ENCODE data around the gene COL24A1.

COL24A1 gene

DNA sequence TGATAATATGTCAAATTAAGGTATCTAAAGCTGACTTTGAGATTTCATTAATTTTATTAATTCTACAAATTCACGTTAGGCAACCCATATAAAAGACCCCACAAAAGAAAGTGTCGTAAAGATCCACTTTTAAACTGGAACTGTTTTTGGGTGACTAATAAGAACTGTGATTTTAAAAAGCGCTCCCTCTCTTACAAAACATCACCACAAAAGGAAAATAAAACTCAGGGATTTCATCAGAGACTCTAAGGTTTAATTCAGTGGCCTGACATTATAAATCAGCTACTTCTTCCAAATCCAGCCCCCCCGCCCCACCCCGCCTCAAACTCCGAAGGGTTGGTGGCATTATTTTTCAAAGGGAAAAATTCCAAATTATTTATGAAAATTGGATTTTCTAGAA lies 2.7 kb downstream of the COL24A1 start:
- no CpG with 5 or more reads among the region's 6 CpGs for WGBS (ENCODE audit: extremely low coverage, insufficient coverage, insufficient read length)
- Histone ChIP-seq H2AFZ (ENCODE audit: insufficient read depth, low read length, poor library complexity) (no peak overlapping the region), H3K18ac (ENCODE audit: low read length) (no peak overlapping the region)

DNA sequence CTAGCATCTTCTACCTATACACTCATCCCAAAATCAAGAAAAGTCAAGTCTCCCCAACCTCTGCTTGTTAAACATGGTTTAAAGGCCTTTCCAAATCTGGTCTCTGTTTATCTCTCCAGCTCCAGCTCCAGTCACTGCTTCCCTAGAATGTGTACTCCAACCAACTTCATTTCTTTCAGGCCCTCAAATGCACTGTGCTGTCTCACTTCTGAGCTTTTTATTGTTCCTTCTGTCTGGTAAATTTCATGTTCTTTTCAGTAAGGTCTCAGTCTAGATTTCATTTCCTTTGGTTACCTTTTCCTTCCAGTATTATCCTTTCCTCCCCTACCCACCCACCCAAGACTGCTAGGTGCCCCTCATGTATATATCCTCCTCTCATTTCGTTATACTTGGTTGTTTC lies 3.7 kb downstream of the COL24A1 start:
- WGBS (ENCODE audit: extremely low coverage, insufficient coverage, insufficient read length) = no CpG with 5 or more reads among the region's 1 CpG
- Histone ChIP-seq H4K8ac (ENCODE audit: low read depth, low read length) (no peak overlapping the region), H3K23ac (ENCODE audit: low read length) (no peak overlapping the region), H2BK5ac (ENCODE audit: low read depth, low read length, poor library complexity) (no peak overlapping the region), H3K14ac (ENCODE audit: low read length) (no peak overlapping the region), H4K91ac (ENCODE audit: low read depth, low read length) (no peak overlapping the region), H3K9me3 (ENCODE audit: insufficient read depth, low read depth, low read length) (no peaks in the 10 kb centered on the region), H3K4me1 (ENCODE audit: control insufficient read depth in 1 of 2, insufficient read depth in 2 of 2, low read length in 2 of 2) (peaks cover 25% of the 10 kb centered on the region in 2 experiments), H2AK5ac (ENCODE audit: low read length) (no peak overlapping the region), H3K27me3 (ENCODE audit: insufficient read depth, low read length) (peaks cover 21% of the 10 kb centered on the region), H3K36me3 (ENCODE audit: control insufficient read depth in 1 of 2, insufficient read depth in 2 of 2, low read length in 2 of 2) (no peaks in the 10 kb centered on the region), H2AFZ (ENCODE audit: insufficient read depth, low read length, poor library complexity) (no peak overlapping the region), H3K4me2 (ENCODE audit: low read length) (no peak overlapping the region), H3K79me1 (ENCODE audit: low read length) (peaks cover 5% of the 10 kb centered on the region), H3K9ac (ENCODE audit: low read length) (no peak overlapping the region), H3K4ac (ENCODE audit: low read depth, low read length) (no peak overlapping the region), H3K18ac (ENCODE audit: low read length) (no peak overlapping the region), H3K27ac (ENCODE audit: low read depth, low read length) (no peak overlapping the region), H2BK12ac (ENCODE audit: low read length) (no peak overlapping the region), H2BK120ac (ENCODE audit: insufficient read depth, low read length, poor library complexity) (no peak overlapping the region), H4K12ac (ENCODE audit: low read depth, low read length) (no peak overlapping the region), H3K4me3 (ENCODE audit: low read depth, low read length) (no peak overlapping the region), H3K79me2 (ENCODE audit: control insufficient read depth, insufficient read depth, low read length, poor library complexity) (no peaks in the 10 kb centered on the region)
- no peak for DNase-seq

More for the DNA sequence above, 2.7 kb downstream of the COL24A1 start:
- H3K4ac ChIP-seq (ENCODE audit: low read depth, low read length) = no peak overlapping the region
- H4K12ac ChIP-seq (ENCODE audit: low read depth, low read length) = no peak overlapping the region
- no peak overlapping the region for H3K4me2 ChIP-seq (ENCODE audit: low read length)
- peaks cover 25% of the 10 kb centered on the region in 2 experiments for H3K4me1 ChIP-seq (ENCODE audit: control insufficient read depth in 1 of 2, insufficient read depth in 2 of 2, low read length in 2 of 2)
- no peak overlapping the region for H4K8ac ChIP-seq (ENCODE audit: low read depth, low read length)
- no peak overlapping the region for H2BK120ac ChIP-seq (ENCODE audit: insufficient read depth, low read length, poor library complexity)
- no peak for DNase-seq
- no peaks in the 10 kb centered on the region for H3K9me3 ChIP-seq (ENCODE audit: insufficient read depth, low read depth, low read length)
- no peak overlapping the region for H2BK12ac ChIP-seq (ENCODE audit: low read length)
- peaks cover 21% of the 10 kb centered on the region for H3K27me3 ChIP-seq (ENCODE audit: insufficient read depth, low read length)
- no peak overlapping the region for H3K14ac ChIP-seq (ENCODE audit: low read length)
- H3K36me3 ChIP-seq (ENCODE audit: control insufficient read depth in 1 of 2, insufficient read depth in 2 of 2, low read length in 2 of 2) = no peaks in the 10 kb centered on the region
- H3K4me3 ChIP-seq (ENCODE audit: low read depth, low read length) = no peak overlapping the region
- H2AK5ac ChIP-seq (ENCODE audit: low read length) = no peak overlapping the region
- no peak overlapping the region for H3K27ac ChIP-seq (ENCODE audit: low read depth, low read length)
- H4K91ac ChIP-seq (ENCODE audit: low read depth, low read length) = no peak overlapping the region
- H3K79me1 ChIP-seq (ENCODE audit: low read length) = peaks cover 5% of the 10 kb centered on the region
- H2BK5ac ChIP-seq (ENCODE audit: low read depth, low read length, poor library complexity) = no peak overlapping the region
- H3K79me2 ChIP-seq (ENCODE audit: control insufficient read depth, insufficient read depth, low read length, poor library complexity) = no peaks in the 10 kb centered on the region
- H3K9ac ChIP-seq (ENCODE audit: low read length) = no peak overlapping the region
- no peak overlapping the region for H3K23ac ChIP-seq (ENCODE audit: low read length)

GRCh38 chr1:86151427-86151826 lies 5.1 kb downstream of the COL24A1 start:
- H3K27ac ChIP-seq (ENCODE audit: low read depth, low read length) = no peak overlapping the region
- H3K4ac ChIP-seq (ENCODE audit: low read depth, low read length) = no peak overlapping the region
- H3K4me2 ChIP-seq (ENCODE audit: low read length) = no peak overlapping the region
- no peak overlapping the region for H2BK5ac ChIP-seq (ENCODE audit: low read depth, low read length, poor library complexity)
- H3K36me3 ChIP-seq (ENCODE audit: control insufficient read depth in 1 of 2, insufficient read depth in 2 of 2, low read length in 2 of 2) = no peaks in the 10 kb centered on the region
- peak in 1 of 2 donors; percentile 16 for DNase-seq
- H3K79me1 ChIP-seq (ENCODE audit: low read length) = peaks cover 5% of the 10 kb centered on the region
- no peak overlapping the region for H2AFZ ChIP-seq (ENCODE audit: insufficient read depth, low read length, poor library complexity)
- H3K4me1 ChIP-seq (ENCODE audit: control insufficient read depth in 1 of 2, insufficient read depth in 2 of 2, low read length in 2 of 2) = peaks cover 20 to 22% of the 10 kb centered on the region in 2 experiments
- no peaks in the 10 kb centered on the region for H3K79me2 ChIP-seq (ENCODE audit: control insufficient read depth, insufficient read depth, low read length, poor library complexity)
- H4K91ac ChIP-seq (ENCODE audit: low read depth, low read length) = no peak overlapping the region
- H2BK12ac ChIP-seq (ENCODE audit: low read length) = no peak overlapping the region
- H2BK120ac ChIP-seq (ENCODE audit: insufficient read depth, low read length, poor library complexity) = no peak overlapping the region
- peaks cover 14% of the 10 kb centered on the region for H3K27me3 ChIP-seq (ENCODE audit: insufficient read depth, low read length)
- H3K4me3 ChIP-seq (ENCODE audit: low read depth, low read length) = no peak overlapping the region
- H3K9me3 ChIP-seq (ENCODE audit: insufficient read depth, low read depth, low read length) = no peaks in the 10 kb centered on the region
- H3K14ac ChIP-seq (ENCODE audit: low read length) = no peak overlapping the region
- no peak overlapping the region for H4K12ac ChIP-seq (ENCODE audit: low read depth, low read length)
- no peak overlapping the region for H2AK5ac ChIP-seq (ENCODE audit: low read length)
- no peak overlapping the region for H4K8ac ChIP-seq (ENCODE audit: low read depth, low read length)
- no peak overlapping the region for H3K23ac ChIP-seq (ENCODE audit: low read length)
- no peak overlapping the region for H3K18ac ChIP-seq (ENCODE audit: low read length)
- no CpG with 5 or more reads among the region's 2 CpGs for WGBS (ENCODE audit: extremely low coverage, insufficient coverage, insufficient read length)
- no peak overlapping the region for H3K9ac ChIP-seq (ENCODE audit: low read length)

DNA sequence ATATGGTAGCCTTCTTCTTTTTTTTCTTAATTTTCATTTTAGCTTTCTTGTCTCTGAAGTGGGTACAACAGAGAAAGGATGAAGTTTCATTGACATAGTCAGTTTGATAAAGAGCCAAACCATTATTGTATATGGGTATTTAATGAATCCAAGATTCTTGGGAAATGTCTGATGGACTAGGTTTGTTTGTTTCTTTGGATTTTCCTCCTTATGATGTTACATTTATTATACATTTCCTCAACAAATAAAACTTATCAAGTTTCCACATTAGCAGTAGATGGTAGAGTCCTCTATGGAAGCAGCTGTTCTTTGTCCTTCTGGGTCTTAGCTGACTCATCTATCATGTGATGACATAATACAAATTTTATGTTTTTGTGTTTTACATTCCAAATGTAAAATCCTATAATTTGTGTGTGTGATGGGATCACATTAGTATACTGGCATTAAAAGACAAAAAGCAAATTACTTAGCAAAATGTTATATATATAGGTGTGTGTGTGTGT lies 6.0 kb downstream of the COL24A1 start:
- no peak overlapping the region for H3K4ac ChIP-seq (ENCODE audit: low read depth, low read length)
- H3K79me2 ChIP-seq (ENCODE audit: control insufficient read depth, insufficient read depth, low read length, poor library complexity) = no peaks in the 10 kb centered on the region
- H3K4me3 ChIP-seq (ENCODE audit: low read depth, low read length) = no peak overlapping the region
- no peak overlapping the region for H2AK5ac ChIP-seq (ENCODE audit: low read length)
- H3K4me2 ChIP-seq (ENCODE audit: low read length) = no peak overlapping the region
- peaks cover 6% of the 10 kb centered on the region for H3K27me3 ChIP-seq (ENCODE audit: insufficient read depth, low read length)
- H3K79me1 ChIP-seq (ENCODE audit: low read length) = peaks cover 5% of the 10 kb centered on the region
- H3K9me3 ChIP-seq (ENCODE audit: insufficient read depth, low read depth, low read length) = no peaks in the 10 kb centered on the region
- H2BK12ac ChIP-seq (ENCODE audit: low read length) = no peak overlapping the region
- H3K9ac ChIP-seq (ENCODE audit: low read length) = no peak overlapping the region
- no peak overlapping the region for H4K91ac ChIP-seq (ENCODE audit: low read depth, low read length)
- no peak for DNase-seq
- H3K4me1 ChIP-seq (ENCODE audit: control insufficient read depth in 1 of 2, insufficient read depth in 2 of 2, low read length in 2 of 2) = peaks cover 11 to 14% of the 10 kb centered on the region in 2 experiments
- no peak overlapping the region for H3K14ac ChIP-seq (ENCODE audit: low read length)
- H3K18ac ChIP-seq (ENCODE audit: low read length) = no peak overlapping the region
- no peak overlapping the region for H2BK120ac ChIP-seq (ENCODE audit: insufficient read depth, low read length, poor library complexity)
- no peak overlapping the region for H2BK5ac ChIP-seq (ENCODE audit: low read depth, low read length, poor library complexity)
- no peak overlapping the region for H3K27ac ChIP-seq (ENCODE audit: low read depth, low read length)
- no peak overlapping the region for H2AFZ ChIP-seq (ENCODE audit: insufficient read depth, low read length, poor library complexity)
- no peak overlapping the region for H4K12ac ChIP-seq (ENCODE audit: low read depth, low read length)
- no peaks in the 10 kb centered on the region for H3K36me3 ChIP-seq (ENCODE audit: control insufficient read depth in 1 of 2, insufficient read depth in 2 of 2, low read length in 2 of 2)
- H3K23ac ChIP-seq (ENCODE audit: low read length) = no peak overlapping the region
- H4K8ac ChIP-seq (ENCODE audit: low read depth, low read length) = no peak overlapping the region
